Measurements from ENCODE around the gene CXCR5. TPM values are rescaled to one million over a fixed set of nuclear protein-coding genes. Genes with fewer than 3 reads are reported as not detected.

Gene CXCR5
- total and polyA plus RNA-seq, 4 donors: 0.06 to 0.92 TPM; not detected in 2

- H3K4me1 ChIP-seq (ENCODE audit: control insufficient read depth in 4 of 4, insufficient read depth in 4 of 4, low read length in 3 of 4): peaks cover 18 to 76% (median 67%) of the 10 kb centered on the region in 4 donors
- H3K27ac ChIP-seq (ENCODE audit: low read depth in 1 of 2, low read length in 2 of 2): peak overlapping the region; percentile 91 to 94
- H3K27me3 ChIP-seq (ENCODE audit: control insufficient read depth in 4 of 4, insufficient read depth in 4 of 4, low read length in 3 of 4): no peaks in the 10 kb centered on the region
- no peaks in the 10 kb centered on the region for H3K36me3 ChIP-seq (ENCODE audit: control insufficient read depth in 4 of 4, insufficient read depth in 3 of 4, low read depth in 1 of 4, low read length in 3 of 4)
- 8% methylated on average over 7 of the region's 7 CpGs for WGBS
- DNase-seq (ENCODE audit: low spot score): no peak
- H3K4me3 ChIP-seq (ENCODE audit: low read depth in 1 of 3, low read length in 3 of 3): peak overlapping the region; percentile 75 to 85 (median 76)
- H3K9ac ChIP-seq (ENCODE audit: low read depth in 1 of 2, low read length in 2 of 2): peak overlapping the region; percentile 68 to 72
- H3K9me3 ChIP-seq (ENCODE audit: control insufficient read depth in 4 of 4, low read length in 3 of 4): no peaks in the 10 kb centered on the region
- TF ChIP-seq, protein P1, sequence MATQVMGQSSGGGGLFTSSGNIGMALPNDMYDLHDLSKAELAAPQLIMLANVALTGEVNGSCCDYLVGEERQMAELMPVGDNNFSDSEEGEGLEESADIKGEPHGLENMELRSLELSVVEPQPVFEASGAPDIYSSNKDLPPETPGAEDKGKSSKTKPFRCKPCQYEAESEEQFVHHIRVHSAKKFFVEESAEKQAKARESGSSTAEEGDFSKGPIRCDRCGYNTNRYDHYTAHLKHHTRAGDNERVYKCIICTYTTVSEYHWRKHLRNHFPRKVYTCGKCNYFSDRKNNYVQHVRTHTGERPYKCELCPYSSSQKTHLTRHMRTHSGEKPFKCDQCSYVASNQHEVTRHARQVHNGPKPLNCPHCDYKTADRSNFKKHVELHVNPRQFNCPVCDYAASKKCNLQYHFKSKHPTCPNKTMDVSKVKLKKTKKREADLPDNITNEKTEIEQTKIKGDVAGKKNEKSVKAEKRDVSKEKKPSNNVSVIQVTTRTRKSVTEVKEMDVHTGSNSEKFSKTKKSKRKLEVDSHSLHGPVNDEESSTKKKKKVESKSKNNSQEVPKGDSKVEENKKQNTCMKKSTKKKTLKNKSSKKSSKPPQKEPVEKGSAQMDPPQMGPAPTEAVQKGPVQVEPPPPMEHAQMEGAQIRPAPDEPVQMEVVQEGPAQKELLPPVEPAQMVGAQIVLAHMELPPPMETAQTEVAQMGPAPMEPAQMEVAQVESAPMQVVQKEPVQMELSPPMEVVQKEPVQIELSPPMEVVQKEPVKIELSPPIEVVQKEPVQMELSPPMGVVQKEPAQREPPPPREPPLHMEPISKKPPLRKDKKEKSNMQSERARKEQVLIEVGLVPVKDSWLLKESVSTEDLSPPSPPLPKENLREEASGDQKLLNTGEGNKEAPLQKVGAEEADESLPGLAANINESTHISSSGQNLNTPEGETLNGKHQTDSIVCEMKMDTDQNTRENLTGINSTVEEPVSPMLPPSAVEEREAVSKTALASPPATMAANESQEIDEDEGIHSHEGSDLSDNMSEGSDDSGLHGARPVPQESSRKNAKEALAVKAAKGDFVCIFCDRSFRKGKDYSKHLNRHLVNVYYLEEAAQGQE (IDR thresholded peaks at IDR 0.05): no peak
- TF ChIP-seq RAD21 (IDR thresholded peaks at IDR 0.05): no peak
- no peak for TF ChIP-seq TAF1 (conservative IDR thresholded peaks at IDR 0.05)
- no peak for TF ChIP-seq SP1 (IDR thresholded peaks at IDR 0.05)
- no peak for TF ChIP-seq YY1 (IDR thresholded peaks at IDR 0.05)
- no peak for TF ChIP-seq FOXA1 (IDR thresholded peaks at IDR 0.05)
- TF ChIP-seq, protein P2, sequence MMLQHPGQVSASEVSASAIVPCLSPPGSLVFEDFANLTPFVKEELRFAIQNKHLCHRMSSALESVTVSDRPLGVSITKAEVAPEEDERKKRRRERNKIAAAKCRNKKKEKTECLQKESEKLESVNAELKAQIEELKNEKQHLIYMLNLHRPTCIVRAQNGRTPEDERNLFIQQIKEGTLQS (IDR thresholded peaks at IDR 0.05): no peak
- no peak for TF ChIP-seq JUND (IDR thresholded peaks at IDR 0.05)
Measured at GRCh38 chr11:118923721-118924587, 40.3 kb downstream of the CXCR5 start.

DNA sequence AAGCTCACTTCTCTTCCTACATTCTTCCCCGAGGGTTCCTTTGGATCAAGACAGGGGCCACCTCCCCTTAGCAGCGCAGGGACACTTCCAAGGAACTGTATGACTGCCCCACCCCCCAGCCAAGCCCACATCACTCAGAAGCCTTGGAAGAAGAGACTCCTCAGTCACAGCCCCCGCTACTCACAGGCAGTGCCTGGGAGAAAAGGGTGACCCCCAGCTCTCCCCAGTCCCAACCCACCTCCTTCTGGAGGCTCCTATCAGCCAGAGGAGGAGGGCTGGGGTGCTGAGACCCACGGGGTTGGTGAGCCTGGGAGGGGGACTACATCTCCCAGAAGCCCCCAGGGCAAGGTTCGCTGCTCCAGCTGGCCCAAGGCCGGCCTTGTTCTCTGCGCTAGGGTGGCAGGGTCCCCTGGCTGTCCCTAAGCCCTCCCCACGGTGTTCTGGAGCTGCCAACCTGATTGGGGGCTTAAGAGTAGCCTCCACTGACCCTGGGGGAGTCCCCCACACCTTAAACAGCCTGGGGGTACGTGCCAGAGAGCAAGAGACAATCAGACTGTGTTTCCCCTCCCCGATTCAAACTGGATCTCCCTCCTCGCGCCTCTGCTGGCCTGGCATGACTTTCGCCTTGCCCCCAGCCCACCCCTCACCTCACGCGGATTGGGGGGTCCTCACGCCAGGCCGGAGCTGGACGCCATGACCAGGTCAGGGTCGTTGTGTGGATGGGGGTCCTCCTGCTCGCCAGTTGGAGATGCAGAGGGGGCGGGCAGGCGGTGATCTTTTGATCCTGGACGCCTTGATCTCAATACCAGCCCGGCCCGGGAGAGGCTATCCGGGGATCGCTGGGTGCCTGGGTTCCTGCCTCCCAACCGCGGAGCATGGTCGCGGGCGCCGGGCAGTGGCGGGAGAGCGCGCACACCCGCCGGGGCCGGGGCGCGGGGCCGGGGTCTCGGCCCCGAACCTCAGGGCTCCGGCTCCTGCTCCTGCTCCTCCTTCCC, 41.2 kb downstream of the CXCR5 start:
- H3K9ac ChIP-seq (ENCODE audit: low read depth in 1 of 2, low read length in 2 of 2): peak overlapping the region; percentile 68 to 72
- peak overlapping the region; percentile 91 to 94 for H3K27ac ChIP-seq (ENCODE audit: low read depth in 1 of 2, low read length in 2 of 2)
- under 1% methylated on average over 45 of the region's 45 CpGs for WGBS
- no peaks in the 10 kb centered on the region for H3K27me3 ChIP-seq (ENCODE audit: control insufficient read depth in 4 of 4, insufficient read depth in 4 of 4, low read length in 3 of 4)
- no peak for TF ChIP-seq JUND (IDR thresholded peaks at IDR 0.05)
- TF ChIP-seq TAF1 (conservative IDR thresholded peaks at IDR 0.05): no peak
- H3K4me3 ChIP-seq (ENCODE audit: low read depth in 1 of 3, low read length in 3 of 3): peak overlapping the region; percentile 75 to 85 (median 76)
- H3K36me3 ChIP-seq (ENCODE audit: control insufficient read depth in 4 of 4, insufficient read depth in 3 of 4, low read depth in 1 of 4, low read length in 3 of 4): no peaks in the 10 kb centered on the region
- DNase-seq (ENCODE audit: low spot score): no peak
- H3K4me1 ChIP-seq (ENCODE audit: control insufficient read depth in 4 of 4, insufficient read depth in 4 of 4, low read length in 3 of 4): peaks cover 20 to 70% (median 59%) of the 10 kb centered on the region in 4 donors
- no peaks in the 10 kb centered on the region for H3K9me3 ChIP-seq (ENCODE audit: control insufficient read depth in 4 of 4, low read length in 3 of 4)

DNA sequence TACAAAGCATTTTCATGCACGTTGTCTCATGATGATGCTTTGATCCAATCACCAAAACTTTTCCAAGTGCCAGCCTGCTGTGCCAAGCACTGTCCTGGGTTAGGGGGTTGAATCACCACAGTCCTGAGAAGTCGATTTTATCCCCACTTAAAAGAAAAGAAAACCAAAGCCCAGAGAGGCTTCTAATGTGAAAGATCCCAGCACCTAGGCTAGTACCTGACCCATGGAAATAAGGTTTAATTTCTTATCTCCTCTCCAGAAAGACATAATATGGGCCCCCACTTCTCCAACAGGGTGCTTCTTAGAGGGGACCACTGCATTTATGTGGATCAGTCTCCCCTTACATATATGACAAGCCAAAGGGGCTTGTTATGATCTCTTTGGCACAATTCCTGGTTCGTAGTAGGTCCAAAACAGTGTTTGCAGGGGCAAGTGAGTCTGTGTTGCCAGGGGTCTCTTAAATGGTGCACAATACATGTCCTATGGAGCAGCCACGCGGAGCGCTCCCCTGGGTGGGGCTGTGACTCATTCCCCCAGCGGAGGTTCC, 43.9 kb downstream of the CXCR5 start:
- H3K27me3 ChIP-seq (ENCODE audit: control insufficient read depth in 4 of 4, insufficient read depth in 4 of 4, low read length in 3 of 4): no peaks in the 10 kb centered on the region
- DNase-seq (ENCODE audit: low spot score): no peak
- H3K4me3 ChIP-seq (ENCODE audit: low read depth in 1 of 3, low read length in 3 of 3): no peak overlapping the region
- TF ChIP-seq, protein P1 (IDR thresholded peaks at IDR 0.05): no peak
- peak in 1 of 2 donors; percentile 79 for TF ChIP-seq JUND (IDR thresholded peaks at IDR 0.05)
- H3K36me3 ChIP-seq (ENCODE audit: control insufficient read depth in 4 of 4, insufficient read depth in 3 of 4, low read depth in 1 of 4, low read length in 3 of 4): no peaks in the 10 kb centered on the region
- peaks cover 7 to 51% (median 39%) of the 10 kb centered on the region in 4 donors for H3K4me1 ChIP-seq (ENCODE audit: control insufficient read depth in 4 of 4, insufficient read depth in 4 of 4, low read length in 3 of 4)
- H3K9ac ChIP-seq (ENCODE audit: low read depth in 1 of 2, low read length in 2 of 2): peak overlapping the region in 1 of 2 donors; percentile 4
- 6% methylated on average over 7 of the region's 7 CpGs for WGBS
- peak overlapping the region; percentile 97 to 99 for H3K27ac ChIP-seq (ENCODE audit: low read depth in 1 of 2, low read length in 2 of 2)
- H3K9me3 ChIP-seq (ENCODE audit: control insufficient read depth in 4 of 4, low read length in 3 of 4): no peaks in the 10 kb centered on the region

Data from liver (tissue), 9 donors.